HG02759 (cell line): Measurements from ENCODE around the gene ZNF385B.

Experiments used
- ATAC-seq: cut with Tn5 transposase; IDR thresholded peaks from one replicate; pipeline ENCODE4 v1.9.1; 2021; ENCODE audit warnings: mild to moderate bottlenecking, moderate library complexity; ENCODE audit not compliant: unreplicated experiment

The ZNF385B gene

DNA sequence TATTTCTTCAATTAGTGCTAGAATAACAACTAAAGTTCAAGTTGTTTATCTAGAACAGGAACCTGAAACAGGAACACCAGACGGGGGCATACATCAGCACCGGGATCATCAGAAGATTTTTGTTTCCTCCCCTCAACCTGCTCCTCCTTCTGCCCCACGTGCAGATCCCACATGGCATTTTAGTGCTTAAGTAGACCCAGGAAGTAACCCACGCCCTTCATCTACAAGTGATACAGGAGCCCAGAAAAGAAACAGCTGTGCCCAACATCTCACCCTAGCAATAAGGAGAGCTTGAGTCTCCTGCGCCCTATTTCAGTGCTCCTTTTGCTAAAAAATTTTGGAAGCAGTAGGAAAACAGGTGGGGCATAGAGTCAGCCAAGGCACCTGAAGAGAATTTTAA, 5.2 kb downstream of the ZNF385B start:
- ATAC-seq, result no peak

DNA sequence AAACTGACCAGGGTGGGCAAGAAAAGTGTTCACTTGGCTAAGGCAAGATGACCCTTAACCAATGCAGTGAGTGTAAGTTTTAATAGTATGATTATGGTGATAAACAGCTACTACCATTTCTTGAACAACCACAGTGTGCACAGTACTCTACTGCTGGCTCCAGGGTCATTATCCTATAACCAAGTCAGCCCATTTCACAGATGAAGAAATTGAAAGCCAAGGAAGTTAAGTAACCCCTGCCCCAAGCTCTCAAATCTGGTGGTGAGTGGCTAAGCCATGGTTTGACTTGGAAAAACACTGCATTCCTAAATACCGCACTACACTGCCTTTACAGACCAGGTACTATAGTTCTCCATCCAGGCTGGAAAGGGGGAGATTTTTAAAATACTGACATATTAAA, 5.7 kb downstream of the ZNF385B start:
- ATAC-seq, result no peak

DNA sequence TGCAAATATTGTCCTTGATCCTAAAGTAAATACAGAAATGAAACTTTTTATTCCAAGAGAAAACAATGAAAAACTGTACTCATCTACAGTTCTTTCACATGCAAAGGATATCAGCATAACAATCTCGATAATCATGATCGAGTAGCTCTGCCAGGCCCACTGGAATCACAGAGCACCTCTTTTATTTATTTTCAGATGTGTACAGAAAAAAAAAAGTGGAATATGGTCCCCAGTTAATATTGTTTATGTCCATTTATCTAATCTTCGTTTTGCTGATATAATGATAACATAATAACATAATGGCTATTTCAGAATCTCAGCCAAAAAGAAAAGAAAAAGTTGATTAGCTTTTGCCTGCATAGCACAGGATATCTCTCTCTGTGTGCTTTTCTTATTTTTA, 6.5 kb downstream of the ZNF385B start:
- no peak for ATAC-seq

DNA sequence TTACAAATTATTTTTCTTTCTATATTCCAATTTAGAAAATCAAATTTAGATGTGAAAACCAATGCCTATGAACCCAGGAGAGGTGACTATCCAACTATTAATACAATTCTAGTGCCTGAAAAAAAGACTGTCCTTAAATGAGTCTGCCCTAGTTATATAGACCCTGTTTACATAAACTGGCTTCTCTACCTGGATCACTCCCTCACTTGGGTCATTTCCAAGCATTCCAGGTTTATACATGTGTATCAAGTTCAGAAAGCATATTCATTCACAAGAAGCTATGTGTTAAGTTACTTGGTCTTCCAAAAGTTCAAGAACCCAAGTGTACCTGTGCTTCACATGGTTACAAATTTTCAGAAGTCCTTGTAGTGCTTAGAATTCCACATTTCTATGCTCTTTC, 8.3 kb downstream of the ZNF385B start:
- no peak for ATAC-seq

DNA sequence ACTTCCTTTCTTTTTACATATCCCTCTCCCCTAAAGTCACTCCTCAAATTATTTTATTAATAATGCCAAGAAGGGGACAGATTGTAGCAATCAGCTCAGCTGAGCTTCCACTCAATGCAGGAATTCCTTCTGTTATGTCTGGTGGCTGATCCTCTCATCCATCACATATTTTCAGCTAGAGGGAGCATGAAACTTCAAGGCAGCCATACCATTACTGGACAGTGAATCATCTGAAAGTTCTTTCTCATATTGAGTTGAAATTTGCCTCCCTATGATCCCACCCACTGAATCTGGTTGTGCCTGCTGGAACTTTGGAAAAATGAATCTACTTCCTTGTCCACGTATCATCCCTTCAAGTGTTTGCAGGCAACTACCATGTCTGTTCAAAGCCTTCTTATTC, 11.2 kb downstream of the ZNF385B start:
- no peak for ATAC-seq

DNA sequence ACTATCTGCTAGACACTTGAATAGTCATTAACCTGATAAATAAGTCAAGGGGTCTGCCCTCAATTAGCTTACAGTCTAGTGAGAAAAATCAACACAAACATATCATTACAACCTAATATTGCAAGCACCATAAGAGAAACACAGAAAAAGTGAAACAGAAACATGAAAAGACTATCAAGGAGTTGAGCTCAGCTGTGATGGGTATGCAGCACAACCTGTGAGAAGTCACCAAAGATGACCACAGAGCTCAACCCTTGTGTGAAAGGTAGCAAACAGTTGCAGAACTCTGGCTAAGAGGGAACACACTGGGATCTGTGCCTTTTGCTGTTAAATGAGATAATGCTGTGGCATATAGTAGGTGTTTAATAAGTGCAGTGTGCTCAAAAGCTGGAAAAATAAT, 11.7 kb downstream of the ZNF385B start:
- no peak for ATAC-seq

DNA sequence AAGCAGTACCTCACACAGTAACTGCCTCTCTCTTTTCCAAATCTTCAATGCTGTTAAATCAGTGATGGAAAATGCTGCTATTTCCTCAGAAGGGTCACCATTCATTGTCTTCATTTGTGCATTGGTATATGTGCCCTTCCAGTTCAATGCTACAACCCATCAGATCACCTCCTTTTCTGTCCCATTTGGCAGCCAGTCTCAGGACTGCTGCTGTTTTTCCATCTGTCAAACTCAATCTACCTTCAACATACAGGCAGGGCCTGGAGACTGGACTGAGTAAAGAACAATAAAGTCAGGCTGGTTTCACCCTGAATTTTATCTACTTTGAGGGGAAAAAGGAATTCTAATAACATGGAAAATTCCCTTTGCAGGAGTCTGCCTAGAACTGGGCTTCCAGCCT, 17.9 kb downstream of the ZNF385B start:
- ATAC-seq, result no peak

DNA sequence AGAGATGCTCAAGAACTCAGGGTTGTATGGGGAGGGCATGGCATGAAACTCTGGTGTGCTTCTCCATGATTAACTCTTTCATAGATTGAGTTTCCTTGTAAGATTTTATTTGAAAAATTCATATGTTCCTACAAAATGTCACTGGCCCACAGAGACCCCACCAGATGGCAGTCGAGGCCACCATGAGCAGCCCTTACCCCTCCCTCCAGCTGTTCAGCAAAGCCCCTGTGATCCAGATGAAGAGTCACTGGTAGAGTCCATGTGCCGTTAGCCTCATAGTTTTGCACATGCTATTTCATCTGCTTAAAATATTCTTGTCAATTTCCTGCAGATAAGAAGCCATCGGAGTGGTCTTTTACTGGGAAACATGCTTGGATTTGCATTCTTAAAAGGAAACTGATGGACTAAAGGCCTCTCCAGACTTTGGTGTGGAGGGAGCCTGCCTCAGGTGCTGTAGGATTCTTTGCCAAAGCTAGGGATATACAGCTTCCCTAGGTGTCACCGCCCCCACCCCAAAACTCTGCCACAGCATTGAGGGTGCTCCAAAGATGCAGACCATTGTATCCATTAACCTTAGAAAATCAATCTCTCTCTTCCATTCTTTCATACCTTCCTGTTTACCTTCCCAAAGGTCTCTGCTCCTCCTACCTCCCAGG, 18.8 kb downstream of the ZNF385B start:
- ATAC-seq, result no peak

DNA sequence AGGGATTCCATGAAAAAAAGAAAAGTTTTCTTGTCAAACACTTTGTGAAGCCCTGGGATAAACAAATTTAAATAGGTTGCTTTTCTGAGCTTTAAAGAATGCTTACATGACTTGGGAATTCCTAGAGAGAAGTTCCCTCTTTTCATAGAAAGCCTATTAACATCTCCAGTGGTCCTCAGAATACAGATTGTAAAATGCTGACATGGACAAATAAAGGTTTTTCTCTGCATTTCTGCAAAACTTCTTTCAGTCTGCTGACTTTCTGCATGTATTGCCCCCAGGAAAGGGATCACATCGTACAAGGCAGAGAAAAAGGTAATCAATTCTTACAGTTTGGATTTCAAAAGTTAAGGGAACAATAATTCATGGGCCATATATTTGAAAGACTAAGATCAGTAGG, 20.6 kb downstream of the ZNF385B start:
- ATAC-seq, result no peak

DNA sequence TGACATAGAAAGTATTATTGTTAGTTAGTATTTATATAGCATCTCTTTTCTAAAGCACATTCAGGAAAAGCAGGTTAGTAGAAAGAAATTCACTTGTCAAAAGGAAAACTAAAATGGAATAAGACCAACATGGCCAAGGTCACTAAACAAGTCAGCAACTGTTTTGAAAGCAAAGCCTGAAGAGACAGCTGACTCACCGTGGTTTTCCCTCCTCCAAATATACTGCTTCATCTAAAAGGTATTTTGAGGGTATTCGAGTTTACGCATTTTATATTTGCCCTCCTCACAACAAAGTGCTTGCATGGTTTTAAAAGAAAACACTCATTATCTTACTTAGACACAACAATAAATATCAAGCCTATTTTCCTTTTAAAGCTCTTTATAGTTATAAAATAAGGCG, 24.0 kb downstream of the ZNF385B start:
- no peak for ATAC-seq

DNA sequence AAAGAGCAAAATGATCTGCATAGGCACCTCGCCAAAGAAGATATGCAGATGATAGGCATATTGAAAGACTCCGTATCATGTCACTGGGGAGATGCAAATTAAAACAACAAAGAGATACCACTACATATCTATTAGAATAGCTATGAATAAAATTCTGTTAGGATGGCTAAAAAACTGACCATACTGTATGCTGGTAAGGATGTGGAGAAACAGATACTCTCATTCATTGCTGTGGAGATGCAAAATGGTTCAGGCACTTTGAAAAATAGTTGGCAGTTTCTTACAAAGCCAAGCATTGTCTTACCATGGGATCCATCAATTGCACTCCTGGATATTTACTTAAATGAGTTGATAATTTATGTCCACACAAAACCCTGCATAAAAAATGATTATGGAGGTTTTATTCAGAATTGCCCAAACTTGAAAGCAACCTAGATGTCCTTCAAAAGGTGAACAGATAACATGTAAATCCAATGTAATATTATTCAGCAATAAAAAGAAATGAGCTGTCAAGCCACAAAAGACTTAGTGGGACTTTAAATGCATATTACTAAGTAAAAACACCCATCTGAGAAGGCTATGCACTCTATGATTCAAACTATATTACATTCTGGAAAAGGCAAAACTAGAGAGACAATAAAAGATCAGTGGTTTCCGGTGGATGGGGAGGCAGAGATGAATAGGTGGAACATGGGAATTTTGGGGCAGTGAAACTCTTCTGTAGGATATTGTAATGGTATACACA, 31.2 kb downstream of the ZNF385B start:
- no peak for ATAC-seq

DNA sequence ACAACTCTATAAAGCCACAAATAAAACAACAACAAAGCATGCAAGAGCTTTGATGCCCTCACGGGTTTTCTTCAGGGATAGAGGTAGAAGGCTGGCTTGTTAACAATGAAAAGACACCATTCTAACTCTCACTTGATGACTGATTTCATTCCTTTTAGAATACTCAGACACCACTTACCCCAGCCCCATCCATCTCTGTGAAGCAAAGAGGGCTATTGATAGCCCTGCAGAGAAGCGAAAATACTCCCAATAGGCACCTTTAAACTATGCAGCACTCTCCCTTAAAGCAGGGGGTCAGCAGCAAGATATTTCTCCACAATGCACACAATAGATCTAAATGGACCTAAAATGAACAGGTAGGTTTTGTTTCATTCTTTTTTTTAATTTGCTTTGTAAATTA, 35.1 kb downstream of the ZNF385B start:
- no peak for ATAC-seq

DNA sequence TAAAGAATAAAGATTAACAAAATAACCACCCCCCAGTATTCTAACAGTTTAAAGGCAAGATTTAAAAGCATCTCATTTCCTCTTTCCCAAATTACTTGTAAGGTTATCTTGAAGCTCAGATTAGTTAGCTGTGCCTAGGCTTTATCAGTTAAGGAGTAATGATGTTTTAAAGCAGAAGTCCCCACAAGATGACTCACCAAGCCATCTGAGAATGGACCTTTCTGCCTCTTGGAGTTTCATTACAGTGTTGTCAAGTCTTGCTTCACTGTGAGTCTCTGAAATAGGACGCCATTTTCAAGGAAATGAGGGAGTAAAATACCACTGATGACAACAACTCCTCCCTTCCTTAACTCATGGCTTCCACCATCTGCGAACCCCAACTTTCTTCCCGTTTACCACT, 35.9 kb downstream of the ZNF385B start:
- no peak for ATAC-seq

DNA sequence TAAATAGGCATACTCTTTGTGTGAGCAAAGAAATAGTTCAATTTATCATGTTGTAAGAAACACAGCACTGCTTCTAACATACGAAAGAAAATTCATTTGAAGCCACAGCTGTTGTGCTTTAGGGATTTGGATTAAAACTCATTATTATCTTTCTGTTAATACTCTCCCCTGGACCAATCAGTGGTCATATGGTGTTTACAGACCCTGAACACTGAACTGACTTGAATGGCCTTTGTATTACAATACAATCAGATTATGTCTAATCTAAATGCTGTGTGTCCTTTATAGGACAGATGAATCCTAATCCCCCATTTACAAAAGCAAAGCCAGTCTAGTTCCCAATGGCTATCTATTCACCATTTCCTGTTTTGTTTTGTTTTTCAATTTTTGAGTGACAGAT, 36.5 kb downstream of the ZNF385B start:
- ATAC-seq, result no peak

DNA sequence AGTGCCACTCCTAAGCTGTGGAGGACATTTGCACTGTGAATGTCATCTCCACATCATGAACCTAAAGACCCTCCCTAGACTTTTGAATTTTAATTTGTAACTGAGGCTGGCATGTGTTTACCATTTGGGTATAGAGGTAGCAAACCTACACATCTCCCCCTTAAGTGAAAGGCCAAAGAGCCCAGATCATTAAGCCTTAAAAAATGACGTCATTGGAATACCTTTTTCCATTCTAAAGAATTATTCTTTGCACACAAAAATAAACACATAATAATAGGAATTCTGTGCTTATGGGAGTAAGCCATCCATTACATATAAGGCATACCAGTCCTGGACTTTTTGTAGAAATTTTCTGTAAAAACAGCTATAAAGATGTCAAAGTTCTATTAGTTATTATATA, 38.9 kb downstream of the ZNF385B start:
- ATAC-seq, result no peak

DNA sequence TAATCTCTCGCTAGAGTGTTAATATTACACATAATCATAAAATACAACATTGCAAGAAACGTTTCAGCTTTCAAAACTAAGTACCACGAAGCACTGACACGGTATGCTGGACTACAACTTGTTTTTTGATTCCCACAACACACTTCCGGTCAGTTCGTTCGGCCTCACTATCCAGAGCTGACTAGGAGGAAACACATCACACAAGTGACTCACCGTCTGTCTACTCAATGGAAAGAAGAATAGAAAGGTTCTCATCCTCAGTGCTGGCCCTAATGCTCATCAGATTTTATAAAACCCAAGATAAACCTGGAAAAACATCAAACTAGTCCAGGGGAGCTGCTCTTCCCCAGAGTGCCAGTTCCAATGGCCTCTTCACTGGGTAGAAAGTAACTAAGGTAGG, 42.9 kb downstream of the ZNF385B start:
- ATAC-seq, result no peak

DNA sequence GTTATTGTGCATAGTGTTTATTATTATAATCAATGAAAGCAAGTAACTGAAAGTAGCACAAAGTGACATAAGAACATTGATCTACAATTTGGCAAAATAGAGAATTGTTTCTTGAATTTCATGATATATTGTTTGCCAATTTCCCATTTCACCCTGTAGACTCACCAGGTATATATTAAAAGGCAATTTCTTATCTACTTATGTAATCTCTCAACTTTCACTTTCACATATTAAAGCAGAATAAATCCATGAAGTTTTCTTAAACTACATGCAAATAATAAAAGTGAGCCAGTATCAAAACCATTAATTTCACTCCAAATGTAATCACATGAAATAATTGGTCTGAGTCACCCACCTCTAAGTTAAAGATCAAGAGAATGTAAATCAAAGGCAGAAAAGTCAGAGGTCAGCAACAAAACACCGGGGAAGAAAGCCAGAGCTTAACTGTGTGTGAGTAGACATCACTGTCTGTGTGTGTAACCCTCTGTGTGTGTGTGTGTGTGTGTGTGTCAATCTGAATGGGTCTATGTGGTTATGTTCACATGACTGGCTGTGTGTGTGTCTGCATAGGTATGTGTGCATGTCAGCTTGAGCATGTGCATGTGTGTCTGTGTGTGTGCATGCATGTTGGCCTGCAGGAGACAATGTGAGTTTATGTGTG, 44.1 kb downstream of the ZNF385B start:
- no peak for ATAC-seq

DNA sequence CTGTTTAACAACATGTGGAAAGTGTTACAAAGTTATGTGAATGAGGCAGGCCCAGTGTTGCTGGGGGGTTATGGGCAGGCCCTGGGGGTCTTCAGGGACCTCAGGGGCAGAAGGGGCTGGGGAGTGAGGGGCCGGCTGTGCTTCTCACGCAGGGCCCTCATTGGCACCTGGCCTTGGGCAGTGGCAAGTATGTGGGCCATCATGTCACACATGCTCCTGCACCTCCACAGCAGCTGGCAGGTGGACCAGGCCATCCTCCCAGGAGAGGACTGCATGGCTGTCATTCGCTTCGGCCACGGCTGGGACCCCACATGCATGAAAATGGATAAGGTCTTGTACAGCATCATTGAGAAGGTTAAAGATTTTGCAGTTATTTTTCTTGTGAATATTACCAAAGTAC, 47.4 kb downstream of the ZNF385B start:
- no peak for ATAC-seq

DNA sequence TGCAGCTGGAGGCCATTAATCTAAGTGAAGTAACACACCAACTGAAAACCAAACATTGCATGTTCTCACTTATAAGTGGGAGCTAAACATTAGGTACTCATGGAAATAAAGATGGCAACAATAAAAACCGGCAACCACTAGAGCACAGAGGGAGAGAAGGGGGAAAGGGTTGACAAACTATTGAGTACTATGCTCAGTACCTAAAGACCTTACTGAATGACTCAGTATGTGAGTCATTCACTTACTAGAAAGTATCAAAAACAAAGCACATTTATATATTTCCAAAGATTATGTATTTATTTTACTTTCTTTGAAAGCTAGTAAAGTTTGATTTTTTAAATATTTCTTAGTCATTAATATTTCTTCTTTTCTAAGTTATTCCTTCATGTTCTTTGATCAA, 48.9 kb downstream of the ZNF385B start:
- no peak for ATAC-seq

DNA sequence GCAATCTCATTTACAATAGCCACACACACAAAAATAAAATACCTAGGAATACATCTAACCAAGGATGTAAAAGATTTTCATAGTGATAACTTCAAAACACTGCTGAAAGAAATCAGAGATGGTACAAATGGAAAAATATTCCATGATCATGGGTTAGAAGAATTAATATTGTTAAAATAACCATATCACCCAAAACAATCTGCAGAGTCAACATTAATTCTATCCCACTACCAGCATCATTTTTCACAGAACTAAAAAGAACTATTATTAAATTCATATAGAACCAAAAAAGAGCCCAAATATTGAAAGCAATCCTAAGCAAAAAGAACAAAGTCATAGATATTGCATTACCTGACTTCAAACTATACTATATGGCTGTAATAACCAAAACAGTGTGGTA, 50.4 kb downstream of the ZNF385B start:
- ATAC-seq, result no peak

DNA sequence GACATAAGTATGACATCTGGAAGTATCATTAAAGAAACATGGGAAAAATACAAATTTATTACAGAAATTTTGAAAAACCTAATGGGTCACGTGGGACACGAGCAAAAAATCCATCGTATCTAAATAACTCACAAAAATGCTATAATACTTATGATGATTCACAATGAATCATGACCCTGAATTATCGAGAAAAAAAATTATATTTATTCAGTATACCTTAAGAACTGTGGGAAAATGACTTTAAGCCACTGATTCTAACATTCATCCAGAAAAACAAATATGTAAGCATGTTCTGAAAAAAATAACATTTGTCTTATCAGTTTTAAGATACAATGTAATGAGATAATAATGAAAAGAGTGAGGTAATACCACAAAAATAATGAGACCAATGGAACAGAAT, 51.8 kb downstream of the ZNF385B start:
- ATAC-seq, result no peak

DNA sequence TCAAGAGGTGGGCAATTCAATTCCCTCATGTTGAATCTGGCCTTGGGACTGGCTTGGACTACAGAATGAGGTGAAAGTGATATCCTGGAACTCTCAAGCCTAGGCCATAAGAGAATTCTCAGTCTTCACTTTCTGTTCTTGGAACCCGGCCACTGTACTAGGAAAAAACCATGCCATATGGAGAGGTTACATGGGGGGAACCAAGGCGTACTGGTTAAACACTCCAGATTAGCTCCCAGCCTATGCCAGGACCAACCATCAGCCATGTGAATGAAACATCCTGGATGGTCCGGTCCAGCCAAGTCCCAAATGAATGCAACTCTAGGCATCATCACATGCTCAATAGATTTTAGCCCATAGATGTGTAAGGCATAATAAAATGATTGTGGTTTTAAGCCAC, 56.4 kb downstream of the ZNF385B start:
- no peak for ATAC-seq
